CD4-positive, alpha-beta T cell (primary cell): Measurements from ENCODE around the gene PUS7. TPM values are rescaled to one million over a fixed set of nuclear protein-coding genes. Genes with fewer than 3 reads are reported as not detected.
A peak's percentile ranks its signal among the peaks of the same experiment; 100 is the strongest.
"Not testable (repeated sequence)": the region's sequence is repeated elsewhere in the genome, so short reads cannot be mapped to it uniquely, and the experiment has no call there.

Source experiments
- ATAC-seq: fragments of 200-7000 bp; cut with Tn5 transposase; one replicate; pipeline ENCODE4 v1.10.0; 2022; ENCODE audit warnings: mild to moderate bottlenecking; ENCODE audit not compliant: poor library complexity
- CTCF ChIA-PET: fragments of 350-600 bp; sonication (Branson Sonifier 250); formaldehyde crosslinking; loops from one replicate; lab custom pipeline; 2021; ENCODE audit warnings: antibody characterized with exemption, inconsistent platforms; lab: Charles Lee
- POLR2A ChIA-PET: fragments of 350-600 bp; sonication (Branson Sonifier 250); formaldehyde crosslinking; loops from one replicate; lab custom pipeline; 2021; ENCODE audit warnings: antibody characterized with exemption, inconsistent platforms; lab: Charles Lee
- DNase-seq, 14 experiments: peaks; one replicate each; pipeline ENCODE4 v3.0.0-alpha.2; 2013 to 2020; ENCODE audit warnings: mixed read lengths in 2 of 14
- H3K27ac ChIP-seq, 2 donors: one replicate each; pipeline versions ENCODE4 v1.5.1 to v1.7.0; 2013; ENCODE audit warnings: low read length in 2 of 2, low read depth in 1 of 2, mild to moderate bottlenecking in 1 of 2
- H3K27me3 ChIP-seq, 2 experiments: 1 replicate in 1 of 2; 2 replicates in 1 of 2; pipeline versions ENCODE4 v1.6.1 to v1.7.0; 2013; ENCODE audit warnings: low read length in 2 of 2, control low read depth in 1 of 2, mild to moderate bottlenecking in 1 of 2, moderate library complexity in 1 of 2; ENCODE audit not compliant: insufficient read depth in 2 of 2, control insufficient read depth in 1 of 2
- H3K36me3 ChIP-seq: one replicate; pipeline ENCODE4 v1.6.1; 2013; ENCODE audit warnings: low read length, control low read depth; ENCODE audit not compliant: insufficient read depth
- H3K4me1 ChIP-seq: one replicate; pipeline ENCODE4 v1.6.1; 2013; ENCODE audit warnings: low read length, control low read depth; ENCODE audit not compliant: insufficient read depth
- H3K4me3 ChIP-seq: one replicate; pipeline ENCODE4 v1.5.1; 2013; ENCODE audit warnings: mild to moderate bottlenecking, low read length, moderate library complexity
- H3K9me3 ChIP-seq, 2 experiments: 1 replicate in 1 of 2; 2 replicates in 1 of 2; pipeline versions ENCODE4 v1.6.1 to v1.7.0; 2013; ENCODE audit warnings: low read length in 2 of 2, mild to moderate bottlenecking in 2 of 2, control low read depth in 1 of 2, moderate library complexity in 1 of 2; ENCODE audit not compliant: control insufficient read depth in 1 of 2, insufficient read depth in 1 of 2
- H3K27ac Mint-ChIP-seq: one replicate; pipeline ENCODE4 v1.8.0; 2020; ENCODE audit warnings: mixed read lengths
- H3K27me3 Mint-ChIP-seq: one replicate; pipeline ENCODE4 v1.8.0; 2021; ENCODE audit warnings: mixed read lengths
- H3K36me3 Mint-ChIP-seq: one replicate; pipeline ENCODE4 v1.8.0; 2021; ENCODE audit warnings: low read depth, mixed read lengths
- H3K4me1 Mint-ChIP-seq: one replicate; pipeline ENCODE4 v1.8.0; 2021; ENCODE audit warnings: low read depth, mixed read lengths
- H3K4me3 Mint-ChIP-seq: one replicate; pipeline ENCODE4 v1.8.0; 2020; ENCODE audit warnings: mild to moderate bottlenecking, mixed read lengths
- H3K9me3 Mint-ChIP-seq: one replicate; pipeline ENCODE4 v1.8.0; 2020; ENCODE audit warnings: mixed read lengths
- CTCF ChIP-seq: fragments of 200-600 bp; IDR thresholded peaks from one replicate; pipeline ENCODE4 v1.8.0; 2022; ENCODE audit warnings: antibody characterized with exemption, mild to moderate bottlenecking
- intact Hi-C, 2 experiments: fragments of 100-400 bp; cut with DNase I in 1 of 2; cut with micrococcal nuclease in 1 of 2; formaldehyde crosslinking; loops; one replicate each; pipeline versions ENCODE4 v1.15.1 to v1.9.0; 2023 to 2025; cut with DNase I, micrococcal nuclease
- total RNA-seq, 174 experiments: library from RNA in 2 of 174; stranded (reverse) in 2 of 174; gene quantifications; one replicate each; pipeline ENCODE4 v1.2.3 and lab custom pipeline; 2021 to 2026

The PUS7 gene
- total RNA-seq, 2 experiments from 2014 or later, result 2.7 TPM

DNA sequence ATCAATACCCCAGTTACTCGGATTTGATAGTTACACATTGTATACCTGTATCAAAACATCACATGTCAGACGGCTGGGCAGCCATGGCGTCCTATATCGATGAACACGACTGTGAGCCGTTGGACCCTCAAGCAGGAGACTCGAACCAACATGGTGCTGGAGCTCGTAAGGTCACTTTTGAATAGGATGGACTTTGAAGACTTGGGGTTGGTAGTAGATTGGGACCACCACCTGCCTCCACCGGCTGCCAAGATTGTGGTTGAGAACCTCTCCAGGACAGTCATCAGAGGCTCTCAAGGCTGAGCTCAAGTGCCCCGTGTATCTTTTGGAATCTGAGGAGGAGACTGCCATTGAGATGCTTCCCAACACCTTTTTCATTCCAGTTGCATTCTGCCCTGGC, 8.1 kb upstream of the PUS7 start:
- TF ChIP-seq CTCF, result no peak
- H3K9me3 ChIP-seq, result no peaks in the 10 kb centered on the region
- H3K36me3 Mint-ChIP-seq, result peaks cover 22% of the 10 kb centered on the region
- H3K27me3 ChIP-seq, result no peaks in the 10 kb centered on the region
- H3K4me1 ChIP-seq, result peaks cover 31% of the 10 kb centered on the region
- no peak overlapping the region for H3K27ac ChIP-seq
- H3K4me3 Mint-ChIP-seq, result peak overlapping the region; percentile 49
- DNase-seq (no peak), ATAC-seq (no peak)
- CTCF ChIA-PET, result no interaction called here
- POLR2A ChIA-PET, result no interaction called here
- H3K27me3 Mint-ChIP-seq, result no peaks in the 10 kb centered on the region
- H3K36me3 ChIP-seq, result peaks cover 9% of the 10 kb centered on the region
- no peak overlapping the region for H3K4me3 ChIP-seq
- H3K27ac Mint-ChIP-seq, result peak overlapping the region; percentile 49
- H3K9me3 Mint-ChIP-seq, result no peaks in the 10 kb centered on the region
- intact Hi-C loops, result loop anchor here (2.0 to 10.0 kb wide), 4 partner anchors 505 to 1323 kb away; partner anchors contain the start of genes ORC5 (in 1 of the 2) and SYPL1 (in 1 of the 2)
- peaks cover 44% of the 10 kb centered on the region for H3K4me1 Mint-ChIP-seq

DNA sequence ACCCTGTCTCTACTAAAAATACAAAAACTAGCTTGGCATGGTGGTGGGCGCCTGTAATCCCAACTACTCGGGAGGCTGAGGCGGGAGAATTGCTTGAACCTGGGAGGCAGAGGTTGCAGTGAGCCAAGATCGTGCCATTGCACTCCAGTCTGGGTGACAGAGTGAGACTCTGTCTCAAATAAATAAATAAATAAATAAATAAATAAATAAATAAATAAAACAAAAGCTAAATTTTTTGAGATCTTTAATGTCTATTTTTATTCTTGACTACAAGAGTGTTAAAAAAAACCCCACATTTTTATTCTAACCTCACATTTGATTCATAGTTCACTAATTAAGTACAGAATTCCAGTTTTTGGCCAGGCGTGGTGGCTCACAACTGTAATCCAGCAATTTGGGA, 5.7 kb upstream of the PUS7 start:
- H3K4me1 ChIP-seq, result peaks cover 19% of the 10 kb centered on the region
- H3K4me3 Mint-ChIP-seq, H3K27me3 Mint-ChIP-seq, H3K36me3 ChIP-seq, H3K27ac ChIP-seq, H3K27ac Mint-ChIP-seq, H3K27me3 ChIP-seq, H3K9me3 ChIP-seq, DNase-seq, H3K4me3 ChIP-seq, CTCF ChIA-PET, H3K9me3 Mint-ChIP-seq, ATAC-seq: not testable (repeated sequence)
- H3K4me1 Mint-ChIP-seq, result peaks cover 28% of the 10 kb centered on the region
- H3K36me3 Mint-ChIP-seq, result peaks cover 14% of the 10 kb centered on the region
- POLR2A ChIA-PET, result interaction anchor here (0.5 to 0.7 kb wide), 2 partner anchors 9 to 32 kb away, joined by 3 read pairs; no protein-coding TSS in a partner anchor
- intact Hi-C loops, result loop anchor here in 1 of 2 experiments (10.0 kb wide), 2 partner anchors 347 to 757 kb away; partner anchors contain the start of genes ATXN7L1 and NAMPT

DNA sequence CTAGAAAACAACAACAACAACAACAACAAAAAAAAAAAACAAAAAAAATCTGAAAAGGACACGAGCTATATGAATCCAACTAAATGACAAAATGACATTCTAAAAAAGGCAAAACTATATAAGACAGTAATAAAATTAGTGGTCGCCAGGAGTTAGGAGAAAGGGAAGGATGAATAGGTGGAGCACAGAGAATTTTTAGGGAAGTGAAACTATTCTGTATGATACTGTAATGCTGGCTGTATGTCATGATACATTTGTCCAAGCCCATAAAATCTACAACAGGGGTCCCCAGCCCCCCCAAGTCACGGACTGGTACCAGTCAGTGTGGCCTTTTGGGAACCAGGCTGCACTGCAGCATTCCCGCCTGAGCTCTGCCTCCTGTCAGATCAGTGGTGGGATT, 2.8 kb upstream of the PUS7 start:
- Mint-ChIP-seq H3K27ac (no peak overlapping the region), H3K4me1 (peaks cover 17% of the 10 kb centered on the region), H3K9me3 (no peaks in the 10 kb centered on the region), H3K4me3 (peak overlapping the region; percentile 34), H3K36me3 (peaks cover 4% of the 10 kb centered on the region), H3K27me3 (no peaks in the 10 kb centered on the region)
- intact Hi-C loops, result loop anchor here in 1 of 2 experiments (5.0 to 10.0 kb wide), 3 partner anchors 138 to 760 kb away; partner anchors contain the start of genes ATXN7L1, NAMPT and SRPK2
- Histone ChIP-seq H3K4me3 (no peak overlapping the region), H3K36me3 (no peaks in the 10 kb centered on the region), H3K9me3 (no peaks in the 10 kb centered on the region), H3K27me3 (no peaks in the 10 kb centered on the region), H3K4me1 (peaks cover 18% of the 10 kb centered on the region), H3K27ac (no peak overlapping the region)
- DNase-seq (no peak), ATAC-seq (no peak)
- TF ChIP-seq CTCF, result no peak
- POLR2A ChIA-PET, result no interaction called here
- CTCF ChIA-PET, result no interaction called here

- H3K27me3 Mint-ChIP-seq, H3K4me3 ChIP-seq, CTCF ChIA-PET, H3K36me3 Mint-ChIP-seq, ATAC-seq, DNase-seq, H3K27ac Mint-ChIP-seq, H3K27me3 ChIP-seq, H3K9me3 ChIP-seq, H3K36me3 ChIP-seq, H3K27ac ChIP-seq, POLR2A ChIA-PET, H3K4me3 Mint-ChIP-seq, H3K9me3 Mint-ChIP-seq: not testable (repeated sequence)
- intact Hi-C loops, result loop anchor here in 1 of 2 experiments (5.0 to 10.0 kb wide), 3 partner anchors 137 to 760 kb away; partner anchors contain the start of genes ATXN7L1, NAMPT and SRPK2
- H3K4me1 ChIP-seq, result peaks cover 18% of the 10 kb centered on the region
- peaks cover 16% of the 10 kb centered on the region for H3K4me1 Mint-ChIP-seq
These were observed 2.4 kb upstream of the PUS7 start for GRCh38 chr7:105524423-105524822.
